HG02678 (cell line): ENCODE results near the gene KRT2.

Source experiments
- ATAC-seq: cut with Tn5 transposase; IDR thresholded peaks from one replicate; pipeline ENCODE4 v1.9.1; 2021; ENCODE audit warnings: mild to moderate bottlenecking, moderate library complexity; ENCODE audit not compliant: unreplicated experiment

KRT2 gene

DNA sequence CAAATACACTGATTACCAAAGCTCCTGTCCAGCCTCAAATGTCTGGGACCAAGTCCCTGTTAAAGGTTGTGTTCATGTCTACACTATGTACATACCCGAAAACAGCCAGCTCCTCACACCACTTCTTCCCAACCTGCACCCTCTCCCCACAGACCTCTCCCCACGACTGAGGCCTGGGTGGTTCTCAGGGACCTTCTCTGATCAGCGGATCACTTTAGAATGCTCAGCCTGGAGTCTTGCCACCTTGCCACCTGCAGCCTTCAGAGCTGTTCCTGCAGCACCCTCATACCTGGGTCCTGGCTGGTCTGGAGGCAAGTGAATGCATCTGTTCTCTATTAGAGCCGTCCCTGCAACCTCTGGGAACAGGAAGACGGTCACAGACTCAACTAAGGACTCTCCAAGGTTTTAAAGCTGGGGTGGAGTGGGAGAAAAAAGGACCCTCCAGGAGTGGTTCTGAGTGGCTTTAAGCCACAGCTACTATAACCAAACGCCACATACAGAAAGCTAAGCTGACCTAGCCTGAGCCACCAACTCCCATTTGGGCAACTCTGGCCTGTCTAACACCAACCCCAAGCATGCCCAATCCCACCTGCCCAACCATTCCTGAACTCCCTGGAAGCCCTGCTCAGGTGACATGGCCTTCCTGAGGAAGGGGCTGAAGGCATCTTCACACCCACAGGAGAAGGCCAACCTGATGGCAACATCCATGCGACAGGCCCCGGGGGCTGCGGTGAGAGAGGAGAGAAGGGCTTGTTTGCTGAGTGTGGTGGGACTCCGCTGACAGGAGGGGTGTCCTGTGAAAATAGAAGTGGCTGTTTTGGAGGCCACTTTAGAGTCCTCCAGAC lies 8.6 kb downstream of the KRT2 start:
- ATAC-seq = no peak

DNA sequence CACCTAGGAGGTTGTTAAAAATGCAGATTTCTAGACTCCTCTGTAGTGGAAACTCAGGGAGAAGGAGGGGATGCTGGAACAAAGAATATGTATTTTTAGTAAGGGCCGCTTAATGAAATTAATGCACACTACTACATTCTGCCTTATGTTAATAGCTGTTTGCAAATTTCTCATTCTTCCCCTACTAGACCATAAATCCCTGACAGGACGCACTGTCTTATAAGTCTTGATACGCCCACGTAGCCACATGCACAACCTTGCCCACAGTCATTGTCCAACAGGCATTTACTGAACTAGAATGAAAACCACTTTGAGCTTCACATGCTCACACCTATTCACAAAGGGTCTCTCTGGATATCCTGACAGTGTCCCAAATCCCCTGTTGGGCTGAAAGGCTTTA lies 10.5 kb downstream of the KRT2 start:
- no peak for ATAC-seq

DNA sequence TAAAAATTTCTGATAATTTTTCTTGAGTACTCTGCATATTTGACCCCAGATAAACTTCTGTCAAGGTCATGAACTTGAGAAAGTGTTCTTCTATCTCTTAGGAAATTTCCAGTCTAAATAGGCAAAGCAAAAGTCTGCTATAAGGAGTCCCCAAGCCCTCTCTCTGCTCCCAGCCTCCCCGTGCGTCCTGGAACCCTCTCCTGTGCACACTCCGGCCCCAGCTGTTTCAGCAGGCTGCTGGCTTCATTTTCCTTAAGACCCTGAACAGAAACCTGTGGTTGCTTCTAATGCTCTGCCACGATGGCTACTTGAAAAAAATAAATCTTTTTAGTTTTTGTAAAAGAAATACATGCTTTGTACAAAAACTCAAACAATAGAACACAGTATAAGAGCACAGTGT lies 14.7 kb downstream of the KRT2 start:
- no peak for ATAC-seq

DNA sequence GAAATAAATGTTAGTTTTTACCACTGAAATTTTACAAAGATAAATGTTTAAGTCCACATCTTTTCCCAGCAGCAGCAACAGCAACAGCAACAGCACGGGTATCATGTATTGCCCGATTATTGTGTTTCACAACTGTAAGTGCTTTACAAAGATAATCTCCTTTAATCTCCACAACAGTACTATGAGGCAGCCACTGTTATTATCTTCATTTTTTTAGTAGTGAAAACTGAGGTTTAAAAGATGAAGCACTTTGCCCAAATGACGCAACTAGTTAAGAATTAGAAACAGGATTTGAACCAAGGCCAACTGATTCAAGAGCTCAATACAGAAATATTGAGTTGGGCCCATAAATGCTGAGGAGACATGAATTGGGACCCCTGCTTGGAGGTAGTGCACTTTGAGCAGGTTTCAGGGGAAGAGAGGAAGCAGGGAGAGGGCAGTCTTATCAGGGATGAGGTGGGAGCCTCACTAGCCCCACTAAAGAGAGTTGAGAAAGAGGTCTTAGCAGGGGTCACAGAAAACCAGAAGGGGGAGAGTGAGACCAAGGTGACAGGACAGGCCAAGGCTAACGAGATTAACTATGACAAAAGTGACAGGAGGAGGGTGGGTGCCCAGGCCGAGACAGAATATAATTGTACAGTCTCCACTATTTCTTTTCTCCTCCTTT lies 15.3 kb downstream of the KRT2 start:
- no peak for ATAC-seq

DNA sequence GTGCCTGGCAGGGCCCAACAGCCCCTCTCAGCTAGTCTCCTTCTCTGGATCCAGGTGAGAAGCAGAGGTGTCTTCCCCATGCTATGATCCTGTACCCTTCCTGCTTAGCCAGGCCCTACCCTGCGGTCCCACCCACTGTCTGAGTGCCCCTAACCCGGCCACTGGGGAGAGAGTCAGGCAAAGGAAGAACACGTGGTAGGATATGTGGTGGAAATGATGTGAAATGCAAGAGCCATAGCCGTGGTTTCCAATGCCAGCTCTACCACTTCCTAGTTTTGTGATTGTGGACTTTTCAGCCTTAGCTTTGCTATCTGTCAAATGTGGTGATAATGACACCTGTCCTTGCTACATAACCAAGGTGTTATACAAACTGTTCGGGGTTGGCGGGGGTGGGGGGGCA lies 15.8 kb downstream of the KRT2 start:
- no peak for ATAC-seq

DNA sequence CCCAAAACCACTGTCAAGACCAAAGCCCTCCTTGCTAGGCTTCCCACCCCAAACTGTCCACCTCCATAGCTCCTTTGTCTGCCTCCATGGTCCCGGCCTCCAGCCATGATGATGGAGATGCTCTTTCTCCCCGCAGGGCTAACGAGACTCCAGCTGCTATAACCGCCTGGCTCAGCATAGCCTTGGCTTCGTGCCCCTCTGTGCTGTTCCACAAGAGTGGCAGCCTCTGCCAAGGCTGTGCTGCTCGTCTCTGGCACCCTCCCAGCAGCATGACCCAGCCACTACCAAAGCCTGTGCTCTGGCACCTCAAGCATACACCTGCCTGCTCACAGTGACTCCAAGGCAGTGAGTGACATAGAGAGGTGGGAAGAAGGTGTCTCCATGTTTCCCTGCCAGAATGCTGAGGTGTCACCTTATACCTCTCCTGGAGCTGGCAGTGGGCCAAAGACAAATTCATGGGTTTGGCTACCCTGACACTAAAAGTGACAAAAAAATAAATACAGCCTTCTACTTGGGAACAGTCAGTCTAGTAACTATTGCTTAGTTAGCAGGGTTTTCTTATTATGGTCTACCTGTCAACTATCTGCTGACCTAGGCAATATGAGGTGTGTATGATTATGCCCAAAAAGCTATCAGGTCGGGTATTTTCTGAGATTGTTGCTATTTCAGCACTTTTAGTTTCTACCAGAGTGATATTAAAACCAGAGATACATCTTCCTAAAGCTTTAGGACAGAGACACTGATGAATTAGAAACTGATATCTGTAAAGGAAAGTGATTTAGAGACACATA lies 17.6 kb downstream of the KRT2 start:
- no peak for ATAC-seq

DNA sequence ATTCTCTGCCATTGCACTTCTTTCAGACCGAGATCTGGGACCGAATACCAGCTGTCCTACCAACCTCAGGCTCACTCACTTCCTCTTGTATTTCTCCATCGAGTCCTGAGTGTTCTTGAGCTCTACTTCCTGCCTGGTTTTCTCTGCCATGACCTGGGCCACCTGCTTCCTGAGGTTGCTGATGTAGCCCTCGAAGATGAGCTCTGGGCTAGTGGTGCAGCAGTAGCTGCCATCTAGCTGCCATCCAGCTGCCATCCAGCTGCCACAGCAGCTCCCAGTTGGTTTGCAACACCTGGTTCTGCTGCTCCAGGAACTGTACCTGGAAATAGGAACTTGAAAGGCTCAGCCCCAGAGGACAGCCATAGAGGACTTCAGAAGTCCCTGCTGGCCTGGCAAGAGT lies 18.6 kb downstream of the KRT2 start:
- no peak for ATAC-seq

DNA sequence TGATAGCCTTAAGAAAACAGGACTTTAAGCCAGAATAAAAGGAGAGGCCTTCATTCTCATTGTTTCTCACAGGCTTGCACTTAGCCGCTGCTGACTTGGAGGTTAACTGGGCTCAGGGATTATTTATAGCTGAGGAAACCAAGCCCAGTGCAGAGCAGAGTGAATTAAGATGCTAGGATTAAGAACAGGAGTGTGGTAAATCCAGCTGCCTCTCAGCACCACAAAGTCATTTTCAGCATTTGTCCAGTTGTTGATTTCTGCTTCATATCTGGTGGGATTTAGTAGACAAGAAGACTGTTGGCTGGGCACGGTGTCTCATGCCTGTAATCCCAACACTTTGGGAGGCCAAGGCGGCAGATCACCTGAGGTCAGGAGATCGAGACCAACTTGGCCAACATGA lies 19.4 kb downstream of the KRT2 start:
- no peak for ATAC-seq

DNA sequence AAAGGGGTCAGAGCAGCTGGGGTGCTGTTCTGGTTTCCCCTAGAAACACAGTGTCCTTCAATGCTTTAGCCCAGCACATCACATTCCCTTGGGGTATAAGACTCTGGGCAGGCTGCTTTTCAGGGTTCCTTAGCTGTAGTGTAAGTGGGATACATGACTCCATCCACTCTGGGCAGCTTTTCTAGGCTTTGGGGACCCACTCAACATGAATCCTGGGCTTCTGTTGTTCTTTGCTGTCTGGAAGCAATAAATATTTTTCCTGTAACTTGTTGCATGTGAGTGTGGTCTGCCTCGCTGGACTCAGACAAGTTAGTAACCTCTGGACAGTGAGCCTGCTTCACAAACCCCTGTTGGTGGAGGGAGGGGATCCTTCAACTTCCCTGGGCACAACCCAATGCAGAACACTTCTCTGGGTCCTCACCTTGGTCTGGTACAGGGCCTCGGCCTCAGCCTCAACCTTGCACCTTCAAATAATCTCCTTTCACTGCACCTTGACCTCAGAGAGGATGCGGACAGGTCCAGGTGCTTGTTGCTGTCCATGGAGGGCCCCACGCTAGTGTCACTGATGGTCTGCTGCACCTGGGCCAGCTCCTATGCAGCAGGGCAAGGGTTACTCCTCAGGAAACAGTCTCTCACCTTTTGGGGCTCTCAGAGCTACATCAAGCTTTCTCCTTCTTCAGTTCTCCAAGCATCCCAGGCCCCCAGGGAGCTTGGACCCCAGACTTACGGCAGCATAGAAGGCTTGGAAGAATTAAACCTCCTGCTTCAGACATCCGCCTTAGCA lies 20.1 kb downstream of the KRT2 start:
- ATAC-seq = no peak

DNA sequence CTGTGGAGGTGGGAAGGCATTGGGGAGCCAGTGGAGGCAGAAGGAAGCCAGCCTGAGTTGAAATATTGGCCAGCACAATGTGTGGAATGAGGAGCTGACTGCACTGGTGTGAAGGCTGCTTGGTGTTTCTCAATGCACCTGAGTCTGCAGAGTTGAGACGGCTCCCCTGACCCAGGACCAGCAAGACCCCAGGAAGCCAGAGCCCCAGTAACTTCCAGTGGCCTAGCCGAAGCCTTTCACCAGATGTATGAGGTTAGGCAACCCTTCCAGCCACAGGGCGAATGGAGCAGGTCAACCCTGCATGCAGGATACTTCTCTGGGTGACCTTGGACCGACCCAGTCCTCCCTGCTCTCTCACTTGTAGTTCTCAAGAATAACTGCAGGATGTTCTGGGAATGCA lies 20.7 kb downstream of the KRT2 start:
- no peak for ATAC-seq

DNA sequence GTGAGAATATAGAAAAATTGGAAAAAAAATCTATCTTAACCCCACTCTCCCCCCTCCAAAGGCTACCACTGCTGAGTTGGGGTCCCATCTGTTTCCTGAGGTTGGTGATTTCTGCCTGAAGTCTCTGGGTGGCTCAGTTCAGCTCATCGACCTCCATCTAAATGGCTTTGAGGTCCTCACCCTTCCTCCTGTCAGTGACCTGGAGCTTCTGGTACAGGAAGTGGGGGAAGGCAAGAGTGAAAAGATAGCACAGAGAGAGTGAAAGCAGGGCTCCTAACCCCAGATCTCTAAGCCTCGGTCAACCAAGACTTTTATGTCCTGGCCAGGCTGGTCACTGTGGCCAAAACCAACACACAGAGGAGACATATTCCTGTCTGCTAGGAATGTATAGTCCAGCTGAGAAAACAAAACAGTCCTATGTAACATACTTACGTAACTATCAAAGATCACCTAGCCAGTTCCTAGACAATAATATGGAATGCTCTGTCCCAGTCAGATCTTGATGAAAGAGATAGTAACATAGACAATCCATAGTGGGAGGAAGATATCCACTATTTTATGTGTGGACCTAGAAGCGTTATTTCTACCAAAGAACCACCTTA lies 21.3 kb downstream of the KRT2 start:
- no peak for ATAC-seq

DNA sequence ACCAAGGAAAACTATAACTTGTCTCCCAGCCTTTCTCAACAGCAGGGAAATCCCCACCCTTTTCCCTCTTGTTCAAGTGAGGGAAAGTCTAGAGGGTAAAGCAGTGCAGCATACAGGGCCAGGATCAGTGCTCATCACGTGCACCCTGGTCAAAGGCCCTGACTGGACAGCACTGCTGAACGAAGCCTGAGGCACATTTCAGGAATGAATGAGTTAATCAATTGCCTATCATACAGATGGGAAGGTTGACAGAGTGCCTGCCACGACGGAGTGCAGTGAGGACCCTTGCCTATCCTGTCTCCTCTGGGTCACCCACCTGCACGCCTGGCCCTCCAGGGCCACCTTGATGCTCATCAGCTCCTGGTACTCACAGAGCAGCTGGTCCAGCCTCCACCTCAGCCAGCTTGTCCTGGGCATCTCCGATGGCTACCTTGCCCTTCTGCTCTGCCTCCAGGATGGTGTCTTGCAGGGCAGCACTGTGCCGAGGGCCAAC lies 22.0 kb downstream of the KRT2 start:
- no peak for ATAC-seq

DNA sequence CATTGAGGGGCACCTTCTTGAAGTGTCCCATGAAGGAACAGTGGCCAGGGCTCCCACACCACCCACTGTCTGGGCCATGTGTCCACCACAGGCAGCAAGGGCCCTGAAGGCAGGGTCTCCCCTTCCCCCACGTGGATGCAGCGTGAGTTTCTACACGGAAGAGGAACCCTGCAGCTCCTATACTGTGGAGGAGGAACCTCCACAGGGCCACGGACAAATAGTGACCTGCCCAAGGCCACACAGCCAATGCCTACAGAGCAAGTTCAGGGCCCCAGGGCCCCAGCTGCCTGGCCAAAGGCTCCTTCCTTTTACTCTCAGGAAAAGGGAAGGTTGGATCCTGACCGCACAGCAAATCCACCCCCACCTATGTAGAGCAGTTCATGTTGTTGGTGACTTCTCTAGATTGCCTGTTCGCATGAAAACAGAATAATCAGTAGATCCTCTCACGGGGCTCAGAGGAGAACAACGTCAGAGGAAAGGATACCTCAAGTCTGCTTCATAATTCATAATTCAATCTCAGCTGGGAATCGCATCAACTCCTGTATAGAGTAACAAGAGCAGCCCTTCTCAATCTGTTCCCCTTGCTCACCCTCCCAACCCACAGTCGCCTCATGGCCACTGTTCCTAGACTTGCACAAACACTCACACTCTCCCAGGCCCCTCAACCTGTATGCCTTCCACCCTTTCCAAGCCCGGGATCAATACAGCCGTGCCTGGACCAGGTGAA lies 22.6 kb downstream of the KRT2 start:
- ATAC-seq = no peak

DNA sequence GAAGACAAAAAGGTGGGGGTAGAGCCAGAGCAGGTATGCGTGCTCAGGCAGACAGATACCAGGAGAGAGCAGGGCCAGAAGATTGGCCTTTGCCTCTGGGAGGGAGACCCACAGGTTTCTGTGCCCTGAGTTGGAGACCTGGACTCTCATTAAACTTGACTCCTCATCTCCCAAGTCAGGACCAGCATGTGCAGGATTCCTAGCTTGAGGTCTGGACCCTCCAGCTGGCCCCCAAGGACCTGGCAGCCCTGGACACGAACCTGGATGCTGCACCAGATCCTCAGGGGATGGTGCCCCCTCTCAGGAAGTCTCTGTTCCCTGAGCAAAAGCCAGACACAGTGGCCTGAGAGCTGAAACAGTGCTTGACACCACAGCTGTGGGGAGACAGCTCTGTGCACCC lies 23.2 kb downstream of the KRT2 start:
- ATAC-seq = no peak

DNA sequence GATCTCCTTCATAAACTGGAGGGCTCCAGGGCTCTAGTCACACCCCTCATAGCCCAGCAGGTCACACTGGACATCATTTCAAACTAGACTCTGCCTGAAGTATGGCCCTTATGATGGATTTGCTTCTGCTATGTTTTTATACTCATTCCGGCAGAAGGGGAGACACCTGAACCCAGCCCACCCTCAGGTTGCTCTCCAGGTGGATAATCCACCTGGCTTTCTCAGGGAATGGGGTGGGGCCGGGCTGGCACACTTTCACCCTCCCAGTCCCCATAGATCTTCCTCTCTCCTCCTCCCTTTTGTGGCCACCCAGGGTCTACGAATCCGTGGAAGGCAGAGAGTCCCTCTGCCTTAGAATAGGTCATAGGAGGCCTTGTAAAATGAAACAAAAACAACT lies 23.9 kb downstream of the KRT2 start:
- ATAC-seq = no peak

DNA sequence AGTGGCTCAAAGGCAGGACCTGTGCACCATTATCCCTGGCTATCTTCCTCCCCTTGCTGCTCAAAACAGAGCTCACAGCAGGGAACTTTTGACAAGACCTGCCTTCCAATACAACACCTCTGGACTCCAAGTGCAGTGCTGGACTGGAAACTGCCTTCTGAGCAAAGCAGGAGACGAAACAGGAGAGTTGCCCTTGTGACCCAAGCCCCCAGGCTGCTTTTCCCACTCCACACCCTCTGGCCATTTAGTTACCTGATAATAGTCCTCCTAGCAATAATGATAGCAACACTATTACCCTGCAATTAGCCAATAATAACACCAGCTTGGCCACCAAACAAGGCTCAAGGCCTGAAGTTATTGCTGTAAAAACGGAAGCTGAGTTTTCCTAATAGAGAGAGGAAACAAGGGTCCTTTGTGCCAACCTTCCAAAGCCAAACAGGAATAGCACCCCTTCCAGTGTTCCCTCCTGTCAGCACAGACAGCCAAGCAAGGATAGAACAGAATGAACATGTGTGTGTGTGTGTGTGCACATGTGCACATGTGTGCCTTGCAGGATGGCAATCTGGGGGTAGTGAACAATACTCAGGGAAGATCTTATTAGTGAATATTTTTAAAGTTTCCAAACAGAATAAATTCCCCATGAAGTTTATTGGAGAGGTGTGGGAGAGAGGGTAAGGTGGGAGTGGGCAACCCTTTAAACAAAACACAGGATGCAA lies 24.5 kb downstream of the KRT2 start:
- ATAC-seq = no peak

DNA sequence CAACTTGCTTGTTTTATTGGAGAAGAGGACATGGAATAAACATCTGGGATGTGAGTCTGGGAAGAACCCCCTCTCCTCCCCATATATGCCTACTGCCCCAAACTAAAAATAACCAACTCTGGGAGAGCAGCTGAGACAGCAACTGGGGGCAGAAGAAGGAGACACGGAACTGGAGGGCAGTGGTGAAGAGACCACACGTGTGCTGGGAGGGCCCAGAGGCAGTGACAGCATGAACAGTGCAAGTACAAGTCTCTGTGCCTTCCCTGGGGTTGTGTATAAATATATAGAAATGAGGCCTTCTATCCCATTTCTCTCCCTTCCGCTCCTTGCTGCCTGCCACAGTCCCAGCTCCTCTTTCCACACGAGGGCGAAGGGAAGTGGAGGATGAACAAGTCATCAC lies 29.7 kb downstream of the KRT2 start:
- ATAC-seq = no peak

DNA sequence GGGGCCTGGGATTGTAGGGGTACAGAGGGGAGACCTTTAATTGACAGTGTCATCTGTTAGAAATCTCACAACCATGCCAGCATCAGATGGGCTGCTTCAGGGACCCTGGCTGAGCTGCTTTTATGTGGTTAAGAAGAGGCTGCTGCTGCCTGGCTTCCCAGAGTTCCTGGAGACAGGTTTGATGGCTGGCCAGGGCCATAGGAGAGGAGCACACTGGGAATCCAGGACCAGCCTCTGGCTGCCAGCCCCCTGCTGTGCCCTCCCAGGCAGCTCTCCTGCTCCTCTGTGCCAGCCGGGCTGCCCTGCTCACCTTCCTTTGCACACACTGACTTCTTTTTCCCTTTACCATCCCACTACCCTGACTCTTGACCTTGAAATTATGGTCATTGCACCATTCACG lies 33.1 kb downstream of the KRT2 start:
- no peak for ATAC-seq

DNA sequence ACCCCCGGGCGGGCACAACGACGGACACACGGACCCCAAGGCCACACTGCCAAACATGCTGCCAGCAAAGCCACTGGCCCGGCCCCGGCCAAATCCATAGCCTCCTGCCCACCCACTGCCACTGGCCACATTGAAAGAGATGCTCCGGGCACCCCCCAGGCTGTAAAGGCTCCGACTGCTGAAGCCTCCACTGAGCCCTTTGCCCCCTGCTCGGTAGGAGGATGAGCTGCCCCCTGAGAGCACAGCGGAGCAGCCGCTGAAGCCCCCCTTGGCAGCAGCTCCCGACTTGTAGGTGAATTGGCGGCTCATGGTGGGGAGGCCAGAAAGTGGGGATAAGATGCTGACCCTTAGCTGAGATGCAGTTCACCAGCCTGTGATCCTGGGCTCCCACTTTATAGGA lies 33.8 kb downstream of the KRT2 start, which contains the start of gene KRT73:
KRT73 (minus strand) TSS at position 344 of the 400 bp plus-strand sequence; CDS start at position 309, 35 bp downstream.
- no peak for ATAC-seq
